Activated naive CD8-positive, alpha-beta T cell treated with anti-CD3 and anti-CD28 coated beads, Interleukin-2, amount 10 ng/mL, durations not matched to agents 7 days and 5 days (primary cell): Measurements from ENCODE around the gene NRL. TPM values are rescaled to one million over a fixed set of nuclear protein-coding genes. Genes with fewer than 3 reads are reported as not detected.
A peak's percentile ranks its signal among the peaks of the same experiment; 100 is the strongest.

Source experiments
- ATAC-seq: fragments of 150-1000 bp; cut with Tn5 transposase; one replicate; pipeline ENCODE4 v1.10.0; 2021; ENCODE audit warnings: low read depth, moderate library complexity
- POLR2A ChIA-PET: fragments of 350-600 bp; sonication (Branson Sonifier 250); formaldehyde crosslinking; loops from one replicate; lab custom pipeline; 2021; ENCODE audit warnings: antibody characterized with exemption; lab: Charles Lee
- DNase-seq: peaks from one replicate; pipeline ENCODE4 v3.0.0; 2021
- H3K27ac Mint-ChIP-seq: one replicate; pipeline ENCODE4 v1.8.0; 2022; ENCODE audit warnings: mild to moderate bottlenecking, mixed read lengths
- H3K27me3 Mint-ChIP-seq: one replicate; pipeline ENCODE4 v1.8.0; 2022; ENCODE audit warnings: mild to moderate bottlenecking, moderate library complexity, mixed read lengths
- H3K36me3 Mint-ChIP-seq: one replicate; pipeline ENCODE4 v1.8.0; 2021; ENCODE audit warnings: mild to moderate bottlenecking, mixed read lengths
- H3K4me1 Mint-ChIP-seq: one replicate; pipeline ENCODE4 v1.8.0; 2021; ENCODE audit warnings: mixed read lengths
- H3K4me3 Mint-ChIP-seq: one replicate; pipeline ENCODE4 v1.8.0; 2022; ENCODE audit warnings: mild to moderate bottlenecking, moderate library complexity, mixed read lengths
- H3K9me3 Mint-ChIP-seq: one replicate; pipeline ENCODE4 v1.8.0; 2021; ENCODE audit warnings: mixed read lengths
- total RNA-seq, 2 experiments: library from RNA; stranded (reverse); gene quantifications; one replicate each; pipeline ENCODE4 v1.2.3, GENCODE V29; 2021

The NRL gene
- total RNA-seq, 2 experiments from 2014 or later = 3.3 to 3.4 TPM

DNA sequence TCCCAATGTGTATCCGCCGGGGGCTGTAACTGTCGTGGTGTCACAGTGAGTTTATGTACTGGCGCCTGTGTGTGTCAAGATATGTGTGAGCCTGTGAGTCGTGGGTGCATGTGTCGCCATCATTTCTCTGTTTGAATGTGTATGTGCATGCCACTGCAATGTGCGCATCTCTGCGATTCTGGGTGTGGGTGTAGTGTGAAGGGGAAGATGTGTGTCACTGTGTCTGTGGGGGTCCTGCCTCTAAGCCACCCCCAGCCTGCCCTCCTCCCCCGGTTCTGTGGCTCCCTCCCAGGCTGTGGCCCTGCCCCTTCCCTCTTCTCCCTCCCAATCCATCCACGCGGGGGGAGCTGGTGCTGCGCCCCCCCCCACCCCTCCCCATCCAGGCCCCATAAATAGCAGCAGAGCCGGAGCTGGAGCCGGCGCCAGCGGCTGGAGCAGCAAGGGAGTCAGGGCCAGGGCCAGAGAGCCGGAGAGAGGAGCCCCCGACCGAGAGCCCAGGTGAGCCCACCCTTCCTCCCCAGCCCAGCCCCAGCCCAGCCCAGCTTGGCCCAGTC, 43.5 kb downstream of the NRL start, which contains the start of gene CPNE6:
Gene CPNE6 (plus strand): TSS at position 419 of the 554 bp plus-strand sequence. CDS start 1,375 bp downstream, outside the sequence.
- Mint-ChIP-seq H3K4me3 (no peak within 1 kb of the TSS), H3K9me3 (no peaks in the 10 kb centered on the region)
- DNase-seq = no peak

DNA sequence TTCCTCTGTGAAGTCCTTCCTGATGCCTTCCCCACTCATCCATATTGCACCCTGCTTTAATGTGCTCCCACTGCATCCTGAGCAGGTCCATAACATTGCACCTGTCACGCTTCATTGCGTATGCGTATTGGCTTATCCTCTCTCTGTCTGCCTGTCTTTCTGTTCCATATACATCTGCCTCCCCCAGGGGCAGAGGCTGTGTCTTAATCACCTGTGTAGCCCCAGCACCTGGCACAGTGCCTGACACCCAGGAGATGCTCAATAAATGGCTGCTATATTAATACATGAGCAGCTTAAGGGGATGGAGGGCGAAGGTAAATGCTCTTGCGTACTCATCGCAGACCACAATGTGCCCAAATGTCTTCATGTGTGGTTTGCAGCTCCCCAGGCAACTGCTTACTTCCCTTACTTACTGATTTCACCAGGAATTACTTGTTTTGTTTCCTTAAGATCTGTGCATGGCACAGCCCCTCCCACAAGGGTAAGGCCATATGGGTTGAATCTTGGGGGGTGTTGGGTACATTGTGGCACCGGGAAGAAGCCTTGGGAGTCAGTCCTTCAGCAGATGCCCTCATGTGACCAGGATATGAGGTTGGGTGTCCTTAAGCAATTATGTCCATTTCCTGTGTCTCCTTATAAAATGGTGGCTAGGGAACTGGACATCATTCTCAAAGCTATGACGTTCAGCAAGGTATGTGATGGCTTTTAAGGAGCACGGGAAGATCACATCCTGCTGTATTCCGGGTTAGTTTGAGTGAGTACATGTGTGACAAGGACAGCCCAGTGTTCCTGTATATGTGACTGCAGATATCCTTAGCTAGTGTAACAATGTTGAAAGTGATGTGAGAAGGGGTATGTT, 44.2 kb downstream of the NRL start:
- no peak overlapping the region for H3K4me3 Mint-ChIP-seq
- H3K4me1 Mint-ChIP-seq = peaks cover 6% of the 10 kb centered on the region
- H3K27ac Mint-ChIP-seq = no peak overlapping the region
- no peaks in the 10 kb centered on the region for H3K9me3 Mint-ChIP-seq
- POLR2A ChIA-PET = interaction anchor here (1.0 to 1.4 kb wide), 2 partner anchors 10 to 18 kb away, joined by 3 read pairs; partner anchors contain the start of gene CARMIL3
- peaks cover 2% of the 10 kb centered on the region for H3K27me3 Mint-ChIP-seq
- H3K36me3 Mint-ChIP-seq = no peaks in the 10 kb centered on the region
- ATAC-seq (no peak), DNase-seq (no peak)

More for the DNA sequence above, 43.5 kb downstream of the NRL start, which contains the start of gene CPNE6:
- Mint-ChIP-seq H3K27me3 (peaks cover 2% of the 10 kb centered on the region), H3K27ac (peak within 1 kb of the TSS; percentile 33), H3K4me1 (peaks cover 13% of the 10 kb centered on the region), H3K36me3 (no peaks in the 10 kb centered on the region)
- POLR2A ChIA-PET = interaction anchor here (1.0 to 1.4 kb wide), 2 partner anchors 10 to 19 kb away, joined by 3 read pairs; partner anchors contain the start of gene CARMIL3
- no peak for ATAC-seq

DNA sequence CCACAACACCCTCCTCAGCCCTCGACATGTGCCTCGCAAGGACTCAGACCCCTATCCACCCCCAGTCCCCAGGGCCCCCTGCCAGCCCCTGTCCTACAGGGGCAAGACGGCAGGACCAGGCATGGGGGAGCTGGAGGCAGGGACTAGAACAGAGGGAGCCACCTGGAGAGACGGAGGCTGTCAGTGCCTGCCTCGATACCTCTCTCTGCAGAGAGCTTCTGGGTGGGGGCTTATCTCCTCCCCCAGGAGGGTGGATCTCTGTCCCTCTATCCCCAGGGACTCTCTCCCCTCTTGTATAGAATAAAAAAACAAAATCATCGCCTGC, 45.4 kb downstream of the NRL start:
- Mint-ChIP-seq H3K4me3 (no peak overlapping the region), H3K27me3 (peaks cover 2% of the 10 kb centered on the region), H3K36me3 (no peaks in the 10 kb centered on the region), H3K27ac (no peak overlapping the region), H3K9me3 (no peaks in the 10 kb centered on the region), H3K4me1 (no peaks in the 10 kb centered on the region)
- DNase-seq = no peak
- POLR2A ChIA-PET = no interaction called here
- ATAC-seq = no peak

DNA sequence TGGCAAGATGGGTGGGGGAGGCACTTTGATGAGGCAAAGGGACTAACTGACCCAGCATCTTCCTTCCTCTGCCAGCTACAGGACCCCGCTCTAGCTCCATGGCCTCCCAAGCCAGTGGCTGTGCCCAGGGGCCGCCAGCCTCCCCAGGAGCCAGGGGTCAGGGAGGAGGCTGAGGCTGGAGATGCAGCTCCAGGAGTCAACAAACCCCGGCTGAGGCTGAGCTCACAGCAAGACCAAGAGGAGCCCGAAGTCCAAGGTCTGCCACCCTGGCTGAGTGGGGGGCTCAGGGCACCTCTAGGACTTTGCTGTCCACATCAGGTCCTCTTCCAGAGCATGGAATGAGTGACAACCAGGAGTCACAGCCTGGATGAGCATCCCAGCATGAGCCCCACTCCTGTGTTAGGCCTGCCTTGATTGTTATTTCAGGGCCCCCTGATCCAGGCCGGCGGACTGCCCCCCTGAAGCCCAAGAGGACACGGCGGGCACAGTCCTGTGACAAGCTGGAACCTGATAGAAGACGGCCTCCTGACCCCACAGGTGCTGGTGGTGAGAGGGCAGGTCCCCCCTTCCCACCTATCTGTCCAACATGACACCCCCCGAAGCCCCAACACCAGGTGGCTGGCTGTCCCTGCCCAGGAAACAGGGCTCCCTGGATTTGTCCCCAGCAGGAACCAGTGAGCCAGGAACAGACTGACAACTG, 45.9 kb downstream of the NRL start:
- Mint-ChIP-seq H3K36me3 (no peaks in the 10 kb centered on the region), H3K27me3 (peaks cover 2% of the 10 kb centered on the region), H3K4me3 (no peak overlapping the region), H3K9me3 (no peaks in the 10 kb centered on the region), H3K4me1 (no peaks in the 10 kb centered on the region), H3K27ac (no peak overlapping the region)
- POLR2A ChIA-PET = interaction anchor here (0.7 kb wide), 1 partner anchor 14 kb away, joined by 3 read pairs; no protein-coding TSS in a partner anchor
- DNase-seq (no peak), ATAC-seq (no peak)

DNA sequence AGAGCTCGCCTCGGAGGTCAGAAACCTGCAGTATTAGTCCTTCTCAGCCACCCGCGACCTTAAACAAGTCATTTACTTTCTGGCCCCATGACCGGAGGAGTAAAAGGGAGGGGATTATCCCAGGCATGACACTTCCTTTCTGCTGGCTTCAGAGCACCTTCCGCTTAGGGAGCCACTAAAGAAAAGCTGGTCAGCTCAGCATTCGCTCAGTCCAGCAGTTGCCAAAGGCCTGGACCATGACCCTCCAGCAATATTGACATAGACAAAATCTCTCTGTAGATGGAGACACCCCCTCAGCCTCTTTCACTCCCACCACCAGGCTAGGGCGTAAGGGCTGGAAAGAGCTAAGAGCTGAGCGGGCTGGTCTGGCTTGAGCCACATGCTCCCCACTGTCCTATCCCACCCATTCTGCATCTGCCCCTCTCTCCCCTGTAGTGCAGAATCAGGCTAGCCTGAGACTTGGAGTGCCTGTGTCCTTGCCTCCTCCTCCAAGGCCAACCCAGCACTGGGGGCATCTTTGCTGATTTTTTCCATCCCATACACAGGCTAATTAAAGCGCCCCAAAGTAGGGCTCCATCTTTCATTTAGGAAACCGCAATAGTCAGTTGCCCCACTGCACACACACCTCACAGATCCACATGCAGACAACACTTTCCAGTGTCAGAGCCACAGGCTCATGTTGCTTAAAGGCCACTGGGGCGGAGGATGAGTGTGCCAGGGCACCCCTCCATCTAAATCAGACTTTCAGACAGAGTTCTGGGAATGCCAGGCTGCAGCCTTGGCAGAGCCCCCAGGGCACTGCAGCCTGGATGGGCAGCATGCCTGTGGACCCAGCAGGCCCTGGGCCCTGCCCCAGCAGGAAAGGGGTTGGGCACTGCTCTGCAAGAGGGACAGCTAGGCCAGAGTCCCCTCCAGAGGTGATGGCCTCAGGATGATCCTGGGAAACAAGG, 47.3 kb downstream of the NRL start:
- POLR2A ChIA-PET = no interaction called here
- peaks cover 2% of the 10 kb centered on the region for H3K27me3 Mint-ChIP-seq
- ATAC-seq = no peak
- no peak overlapping the region for H3K4me3 Mint-ChIP-seq
- H3K9me3 Mint-ChIP-seq = no peaks in the 10 kb centered on the region
- H3K36me3 Mint-ChIP-seq = no peaks in the 10 kb centered on the region
- no peak overlapping the region for H3K27ac Mint-ChIP-seq
- no peaks in the 10 kb centered on the region for H3K4me1 Mint-ChIP-seq
- no peak for DNase-seq

DNA sequence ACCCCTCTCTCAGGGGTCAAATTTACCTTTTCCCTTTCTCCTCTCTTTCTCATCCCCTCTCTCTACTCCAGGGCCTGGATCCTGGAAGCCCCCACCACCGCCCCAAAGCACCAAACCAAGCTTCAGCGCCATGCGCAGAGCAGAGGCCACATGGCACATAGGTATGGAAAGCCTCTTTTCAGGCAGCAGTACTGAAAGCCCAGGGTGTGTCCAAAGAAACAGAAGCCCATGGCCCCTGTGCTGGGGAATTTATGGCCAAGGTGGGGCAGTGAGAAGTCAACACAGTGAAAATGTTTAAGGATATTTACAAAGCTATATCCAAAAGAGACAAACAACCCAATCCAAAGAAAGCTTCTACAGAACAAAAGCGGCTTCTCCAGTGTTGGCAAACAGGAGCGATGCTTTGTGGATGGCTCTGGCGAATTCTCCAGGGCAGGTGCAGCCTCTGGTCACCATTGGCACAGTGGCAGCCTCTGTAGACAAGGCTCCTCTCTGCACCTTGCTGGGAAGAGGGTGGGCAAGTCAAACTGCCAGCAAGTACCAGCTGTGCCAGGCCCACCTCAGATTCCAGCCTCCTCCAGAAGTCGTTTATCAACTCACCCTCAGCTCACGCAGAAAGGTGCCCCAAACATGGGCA, 48.1 kb downstream of the NRL start:
- H3K9me3 Mint-ChIP-seq = no peaks in the 10 kb centered on the region
- peaks cover 2% of the 10 kb centered on the region for H3K27me3 Mint-ChIP-seq
- no peak overlapping the region for H3K4me3 Mint-ChIP-seq
- POLR2A ChIA-PET = no interaction called here
- no peaks in the 10 kb centered on the region for H3K36me3 Mint-ChIP-seq
- no peak overlapping the region for H3K27ac Mint-ChIP-seq
- DNase-seq = no peak
- no peak for ATAC-seq
- H3K4me1 Mint-ChIP-seq = no peaks in the 10 kb centered on the region

DNA sequence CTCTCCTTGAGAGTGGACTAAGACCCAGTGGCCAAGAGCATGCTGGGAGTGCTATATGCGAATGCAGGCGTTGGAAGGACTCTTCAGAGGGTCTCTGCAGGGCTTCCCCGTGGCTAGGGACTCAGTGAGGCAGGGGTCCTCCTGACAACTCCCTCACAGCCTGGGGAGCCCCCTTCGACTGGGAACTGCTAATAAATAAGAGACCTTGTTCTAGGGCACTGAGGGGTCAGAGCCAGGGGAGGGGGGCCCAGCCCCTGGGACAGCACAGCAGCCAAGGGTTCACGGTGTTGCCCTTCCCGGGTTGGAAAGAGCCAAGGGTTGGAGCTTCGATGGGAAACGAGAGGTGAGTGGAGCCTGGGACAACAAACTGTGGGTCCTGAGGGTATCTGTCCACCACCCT, 49.3 kb downstream of the NRL start:
- no peak for ATAC-seq
- H3K27ac Mint-ChIP-seq = no peak overlapping the region
- H3K36me3 Mint-ChIP-seq = no peaks in the 10 kb centered on the region
- no peak overlapping the region for H3K4me3 Mint-ChIP-seq
- peaks cover 2% of the 10 kb centered on the region for H3K27me3 Mint-ChIP-seq
- POLR2A ChIA-PET = no interaction called here
- no peaks in the 10 kb centered on the region for H3K4me1 Mint-ChIP-seq
- H3K9me3 Mint-ChIP-seq = no peaks in the 10 kb centered on the region
- no peak for DNase-seq

DNA sequence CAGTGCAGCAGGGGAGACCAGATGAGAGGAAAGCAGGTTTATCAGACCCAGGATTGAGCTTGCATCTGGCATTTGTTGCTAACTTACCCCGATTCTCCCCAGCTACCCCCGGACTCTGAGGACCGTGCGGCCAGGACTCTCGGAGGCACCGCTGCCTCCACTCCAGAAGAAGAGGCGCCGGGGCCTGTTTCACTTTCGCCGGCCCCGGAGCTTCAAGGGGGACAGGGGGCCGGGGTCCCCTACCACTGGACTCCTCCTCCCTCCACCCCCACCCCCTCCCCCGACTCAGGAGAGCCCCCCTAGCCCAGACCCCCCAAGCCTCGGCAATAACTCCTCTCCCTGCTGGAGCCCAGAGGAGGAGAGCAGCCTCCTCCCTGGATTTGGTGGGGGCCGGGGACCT, 49.9 kb downstream of the NRL start:
- H3K27me3 Mint-ChIP-seq = no peaks in the 10 kb centered on the region
- H3K27ac Mint-ChIP-seq = no peak overlapping the region
- POLR2A ChIA-PET = no interaction called here

DNA sequence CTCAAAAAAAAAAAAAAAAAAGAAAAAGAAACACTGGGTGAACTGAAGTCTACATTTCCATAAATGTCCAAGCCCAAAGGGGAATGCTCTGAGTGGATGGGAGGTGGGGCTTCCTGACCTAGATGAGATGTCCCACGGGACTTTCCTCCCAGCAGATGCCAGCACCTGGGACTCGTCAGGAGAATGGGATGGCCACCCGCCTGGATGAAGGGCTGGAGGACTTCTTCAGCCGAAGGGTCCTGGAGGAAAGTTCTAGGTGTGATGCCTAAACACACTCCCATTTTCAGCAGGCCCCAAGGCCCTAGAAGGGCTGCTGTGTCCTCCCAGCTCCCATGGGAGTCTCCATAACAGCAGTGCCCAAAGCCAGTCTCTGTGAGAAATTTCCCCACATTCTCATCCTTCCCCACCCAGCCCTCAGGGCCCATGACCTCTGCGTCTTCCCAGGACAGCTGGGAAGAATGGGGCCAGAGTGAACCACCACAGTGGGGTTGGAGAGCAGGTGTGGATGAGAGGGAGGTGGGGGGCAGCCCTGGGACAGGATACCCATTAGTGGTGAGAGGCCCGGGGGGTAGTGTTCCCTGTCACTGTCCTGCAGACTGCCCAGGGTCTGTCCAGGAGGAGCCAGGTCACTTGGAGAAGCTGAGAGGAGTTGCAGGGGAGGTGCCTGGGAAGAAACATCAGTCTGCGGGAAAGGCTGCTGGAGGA, 50.5 kb downstream of the NRL start:
- POLR2A ChIA-PET = interaction anchor here (0.7 kb wide), 1 partner anchor 108 kb away, joined by 4 read pairs; no protein-coding TSS in a partner anchor

More for the DNA sequence above, 49.9 kb downstream of the NRL start:
- ATAC-seq (no peak), DNase-seq (no peak)
- H3K9me3 Mint-ChIP-seq = no peaks in the 10 kb centered on the region
- no peaks in the 10 kb centered on the region for H3K4me1 Mint-ChIP-seq
- H3K4me3 Mint-ChIP-seq = no peak overlapping the region
- no peaks in the 10 kb centered on the region for H3K36me3 Mint-ChIP-seq

DNA sequence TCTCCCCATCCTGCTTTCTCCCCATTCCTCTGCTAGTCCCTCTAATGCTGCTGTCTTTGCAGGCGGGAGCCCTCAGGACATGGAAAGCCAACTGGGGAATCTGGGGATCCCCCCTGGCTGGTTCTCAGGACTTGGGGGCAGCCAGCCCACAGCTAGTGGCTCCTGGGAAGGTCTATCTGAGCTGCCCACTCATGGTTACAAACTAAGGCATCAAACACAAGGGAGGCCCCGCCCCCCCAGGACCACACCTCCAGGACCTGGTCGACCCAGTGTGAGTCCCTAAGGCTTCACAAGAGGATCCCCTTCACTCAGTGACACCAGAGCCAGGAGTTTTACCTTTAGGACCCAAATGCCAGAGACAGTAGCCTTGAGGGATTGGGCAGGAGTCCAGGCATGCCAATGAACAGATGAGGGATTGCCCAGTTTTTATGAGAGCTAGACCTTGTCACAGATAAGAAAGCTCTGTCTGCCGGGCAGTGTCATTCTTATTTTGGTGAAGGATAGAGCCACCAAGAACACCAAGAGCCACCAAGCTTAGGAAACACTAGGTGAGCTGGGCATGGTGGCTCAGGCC, 51.4 kb downstream of the NRL start:
- Mint-ChIP-seq H3K27ac (no peak overlapping the region), H3K4me3 (no peak overlapping the region), H3K4me1 (no peaks in the 10 kb centered on the region), H3K27me3 (no peaks in the 10 kb centered on the region), H3K36me3 (no peaks in the 10 kb centered on the region), H3K9me3 (no peaks in the 10 kb centered on the region)
- no peak for DNase-seq
- no peak for ATAC-seq
- POLR2A ChIA-PET = interaction anchor here (0.7 kb wide), 1 partner anchor 108 kb away, joined by 4 read pairs; no protein-coding TSS in a partner anchor

More for the DNA sequence above, 50.5 kb downstream of the NRL start:
- no peak overlapping the region for H3K27ac Mint-ChIP-seq
- H3K4me3 Mint-ChIP-seq = no peak overlapping the region
- no peaks in the 10 kb centered on the region for H3K9me3 Mint-ChIP-seq
- no peaks in the 10 kb centered on the region for H3K27me3 Mint-ChIP-seq
- DNase-seq (no peak), ATAC-seq (no peak)
- H3K36me3 Mint-ChIP-seq = no peaks in the 10 kb centered on the region
- H3K4me1 Mint-ChIP-seq = no peaks in the 10 kb centered on the region

DNA sequence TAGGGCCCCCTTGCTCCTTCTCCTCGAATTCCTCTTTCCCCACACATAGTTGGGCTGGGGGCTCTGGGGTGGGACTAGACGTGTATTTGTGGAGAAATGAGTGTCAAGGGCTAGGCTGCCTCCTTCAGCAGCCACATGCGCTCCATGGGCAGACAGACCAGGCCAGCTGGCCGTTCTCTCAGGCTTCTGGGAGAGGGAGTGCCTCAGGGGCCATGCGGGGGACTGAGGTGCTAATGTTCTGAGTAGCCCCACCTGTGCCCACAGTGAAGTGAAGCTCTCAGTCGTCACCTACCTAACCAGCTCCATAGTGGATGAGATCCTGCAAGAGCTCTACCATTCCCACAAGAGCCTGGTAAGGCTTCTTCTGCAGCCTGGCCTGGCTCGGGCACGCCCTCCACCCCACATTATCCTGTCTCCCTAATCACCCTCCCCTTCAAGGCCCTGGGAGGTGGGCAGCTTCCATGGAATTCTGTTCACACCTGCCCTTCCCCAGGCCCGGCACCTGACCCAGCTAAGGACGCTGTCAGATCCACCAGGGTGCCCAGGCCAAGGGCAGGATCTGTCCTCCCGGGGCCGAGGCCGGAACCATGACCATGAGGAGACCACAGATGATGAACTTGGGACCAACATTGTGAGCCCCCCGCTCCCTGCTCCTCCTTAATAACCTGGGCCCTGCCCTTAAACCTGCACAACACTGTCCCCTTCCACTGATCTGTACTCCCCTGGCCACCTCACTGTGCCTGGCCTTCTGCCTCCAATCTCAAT, 52.4 kb downstream of the NRL start:
- POLR2A ChIA-PET = interaction anchor here (1.2 kb wide), 1 partner anchor 28 kb away, joined by 3 read pairs; no protein-coding TSS in a partner anchor
- ATAC-seq (no peak), DNase-seq (no peak)
- H3K27me3 Mint-ChIP-seq = peaks cover 2% of the 10 kb centered on the region
- no peaks in the 10 kb centered on the region for H3K9me3 Mint-ChIP-seq
- no peak overlapping the region for H3K4me3 Mint-ChIP-seq
- H3K27ac Mint-ChIP-seq = no peak overlapping the region
- no peaks in the 10 kb centered on the region for H3K36me3 Mint-ChIP-seq
- peaks cover 2% of the 10 kb centered on the region for H3K4me1 Mint-ChIP-seq
